ENCODE results near the gene USP9Y. TPM values are rescaled to one million over a fixed set of nuclear protein-coding genes. Genes with fewer than 3 reads are reported as not detected.

The USP9Y gene
- total RNA-seq, 1 donor from 2014 or later = not detected

GRCh38 chrY:12688337-12688736 lies 12.7 kb upstream of the USP9Y start:
- no peaks in the 10 kb centered on the region for H3F3A ChIP-seq (ENCODE audit: low read depth)
- no peaks in the 10 kb centered on the region for H3K27me3 ChIP-seq
- no peak overlapping the region for H3K4me3 ChIP-seq
- Mint-ChIP-seq H3K4me3 (no peak overlapping the region), H3K4me1 (no peaks in the 10 kb centered on the region), H3K9me3 (no peaks in the 10 kb centered on the region), H3K27me3 (ENCODE audit: insufficient read depth, low read depth) (no peaks in the 10 kb centered on the region), H3K36me3 (no peaks in the 10 kb centered on the region), H3K27ac (no peak overlapping the region)
- no peak overlapping the region for H3K4me2 ChIP-seq
- no peak for TF ChIP-seq CTCF (IDR thresholded peaks at IDR 0.05)
- H3K9me3 ChIP-seq (ENCODE audit: low read depth) = no peaks in the 10 kb centered on the region
- no peak overlapping the region for H3K27ac ChIP-seq
- H4K20me1 ChIP-seq (ENCODE audit: low read depth) = no peaks in the 10 kb centered on the region
- no peaks in the 10 kb centered on the region for H3K36me3 ChIP-seq
- H3K9ac ChIP-seq = no peak overlapping the region
- no peaks in the 10 kb centered on the region for H3K4me1 ChIP-seq
- no peaks in the 10 kb centered on the region for H3K79me2 ChIP-seq (ENCODE audit: low read depth)
- no peak for DNase-seq (ENCODE audit: low spot score)
- no peak overlapping the region for H2AFZ ChIP-seq (replicated peaks)

DNA sequence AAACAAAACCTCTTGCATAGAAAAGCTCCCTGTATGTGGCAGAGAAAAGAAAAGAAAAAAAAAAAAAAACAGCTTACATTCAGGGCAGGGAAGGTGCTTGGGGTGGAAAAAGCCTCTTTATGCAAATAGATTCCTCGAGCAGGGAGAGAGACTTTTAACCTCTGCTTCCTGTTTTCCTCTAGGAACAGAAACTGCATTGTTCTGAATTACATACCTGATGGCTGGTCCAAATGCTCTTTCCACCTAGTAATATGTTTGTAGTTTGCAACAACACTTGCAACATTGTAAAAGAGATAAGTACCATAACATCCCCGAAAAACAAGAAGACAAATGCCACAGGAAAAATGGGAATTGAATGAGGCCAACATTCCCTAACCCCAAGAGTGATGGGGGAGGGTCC lies 944 bp upstream of the USP9Y start:
- Mint-ChIP-seq H3K36me3 (no peaks in the 10 kb centered on the region), H3K27me3 (ENCODE audit: insufficient read depth, low read depth) (no peaks in the 10 kb centered on the region), H3K4me1 (no peaks in the 10 kb centered on the region), H3K27ac (no peak overlapping the region), H3K4me3 (no peak overlapping the region), H3K9me3 (no peaks in the 10 kb centered on the region)
- TF ChIP-seq EZH2phosphoT487 (IDR thresholded peaks at IDR 0.05) = no peak
- TF ChIP-seq CTCF (IDR thresholded peaks at IDR 0.05) = no peak
- no peak for TF ChIP-seq EZH2 (IDR thresholded peaks at IDR 0.05)
- no peak overlapping the region for H3K4me3 ChIP-seq
- H2AFZ ChIP-seq (replicated peaks) = no peak overlapping the region
- no peak overlapping the region for H3K27ac ChIP-seq
- no peaks in the 10 kb centered on the region for H3K36me3 ChIP-seq
- no peak for DNase-seq (ENCODE audit: low spot score)
- no peaks in the 10 kb centered on the region for H3K4me1 ChIP-seq
- no peak overlapping the region for H3K9ac ChIP-seq
- no peaks in the 10 kb centered on the region for H3K79me2 ChIP-seq (ENCODE audit: low read depth)
- no peaks in the 10 kb centered on the region for H3K9me3 ChIP-seq (ENCODE audit: low read depth)
- H4K20me1 ChIP-seq (ENCODE audit: low read depth) = no peaks in the 10 kb centered on the region
- H3K27me3 ChIP-seq = no peaks in the 10 kb centered on the region
- H3F3A ChIP-seq (ENCODE audit: low read depth) = no peaks in the 10 kb centered on the region
- H3K4me2 ChIP-seq = no peak overlapping the region

GRCh38 chrY:12702174-12702573 lies 1.1 kb downstream of the USP9Y start:
- TF ChIP-seq CTCF (IDR thresholded peaks at IDR 0.05) = no peak
- no peak for TF ChIP-seq EZH2phosphoT487 (IDR thresholded peaks at IDR 0.05)
- TF ChIP-seq EZH2 (IDR thresholded peaks at IDR 0.05) = no peak
- H3K4me2 ChIP-seq = no peak overlapping the region
- Mint-ChIP-seq H3K4me1 (no peaks in the 10 kb centered on the region), H3K27me3 (ENCODE audit: insufficient read depth, low read depth) (no peaks in the 10 kb centered on the region), H3K4me3 (no peak overlapping the region), H3K27ac (no peak overlapping the region), H3K9me3 (no peaks in the 10 kb centered on the region), H3K36me3 (no peaks in the 10 kb centered on the region)
- H4K20me1 ChIP-seq (ENCODE audit: low read depth) = no peaks in the 10 kb centered on the region
- no peak overlapping the region for H3K27ac ChIP-seq
- H2AFZ ChIP-seq (replicated peaks) = no peak overlapping the region
- H3K4me1 ChIP-seq = no peaks in the 10 kb centered on the region
- H3K4me3 ChIP-seq = no peak overlapping the region
- no peak overlapping the region for H3K9ac ChIP-seq
- H3K27me3 ChIP-seq = no peaks in the 10 kb centered on the region
- H3K9me3 ChIP-seq (ENCODE audit: low read depth) = no peaks in the 10 kb centered on the region
- H3F3A ChIP-seq (ENCODE audit: low read depth) = no peaks in the 10 kb centered on the region
- no peaks in the 10 kb centered on the region for H3K79me2 ChIP-seq (ENCODE audit: low read depth)
- DNase-seq (ENCODE audit: low spot score) = no peak
- no peaks in the 10 kb centered on the region for H3K36me3 ChIP-seq

DNA sequence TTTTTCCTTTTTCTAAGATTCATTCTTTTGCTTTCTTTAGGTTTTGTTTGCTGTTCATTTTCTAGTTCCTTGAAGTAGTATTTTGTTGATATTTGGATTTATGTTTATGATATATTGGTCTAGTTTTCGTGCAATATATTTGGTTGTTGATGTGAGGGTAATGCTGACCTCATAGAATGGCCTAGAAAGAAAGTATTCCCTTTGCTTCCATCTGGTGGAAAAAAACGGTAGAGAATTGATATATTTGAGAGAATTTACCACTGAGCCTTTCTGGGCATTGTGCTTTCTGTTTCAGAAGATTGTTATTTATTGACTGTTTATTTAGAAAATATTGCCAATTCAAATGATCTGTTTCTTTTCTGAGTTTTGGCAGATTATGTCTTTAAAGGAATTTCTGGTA lies 9.4 kb downstream of the USP9Y start:
- H3K9me3 ChIP-seq (ENCODE audit: low read depth) = no peaks in the 10 kb centered on the region
- Mint-ChIP-seq H3K4me1 (no peaks in the 10 kb centered on the region), H3K36me3 (no peaks in the 10 kb centered on the region), H3K4me3 (no peak overlapping the region), H3K27me3 (ENCODE audit: insufficient read depth, low read depth) (no peaks in the 10 kb centered on the region), H3K9me3 (no peaks in the 10 kb centered on the region), H3K27ac (no peak overlapping the region)
- no peaks in the 10 kb centered on the region for H4K20me1 ChIP-seq (ENCODE audit: low read depth)
- no peak overlapping the region for H3K4me2 ChIP-seq
- no peaks in the 10 kb centered on the region for H3K4me1 ChIP-seq
- H3K9ac ChIP-seq = no peak overlapping the region
- no peak overlapping the region for H2AFZ ChIP-seq (replicated peaks)
- no peaks in the 10 kb centered on the region for H3K79me2 ChIP-seq (ENCODE audit: low read depth)
- TF ChIP-seq EZH2phosphoT487 (IDR thresholded peaks at IDR 0.05) (no peak), EZH2 (IDR thresholded peaks at IDR 0.05) (no peak), CTCF (IDR thresholded peaks at IDR 0.05) (no peak)
- no peaks in the 10 kb centered on the region for H3K27me3 ChIP-seq
- DNase-seq (ENCODE audit: low spot score) = no peak
- no peak overlapping the region for H3K27ac ChIP-seq
- no peaks in the 10 kb centered on the region for H3F3A ChIP-seq (ENCODE audit: low read depth)
- H3K4me3 ChIP-seq = no peak overlapping the region
- no peaks in the 10 kb centered on the region for H3K36me3 ChIP-seq
